Neuron (in vitro differentiated cells): ENCODE results near the gene SAMD4A.

Source experiments
- H2AFZ ChIP-seq: one replicate; pipeline ENCODE4 v1.6.1; 2013; ENCODE audit warnings: low read depth, mild to moderate bottlenecking, inconsistent platforms, low read length, moderate library complexity
- H3K27me3 ChIP-seq: one replicate; pipeline ENCODE4 v1.6.1; 2013; ENCODE audit warnings: low read length; ENCODE audit not compliant: insufficient read depth
- H3K36me3 ChIP-seq: one replicate; pipeline ENCODE4 v1.6.1; 2013; ENCODE audit warnings: low read length; ENCODE audit not compliant: insufficient read depth
- H3K4me1 ChIP-seq: one replicate; pipeline ENCODE4 v1.6.1; 2013; ENCODE audit warnings: low read length; ENCODE audit not compliant: insufficient read depth
- H3K4me3 ChIP-seq: 2 replicates; pipeline ENCODE4 v1.5.1; 2013; ENCODE audit warnings: mild to moderate bottlenecking, low read length, moderate library complexity
- H3K9me3 ChIP-seq: one replicate; pipeline ENCODE4 v1.6.1; 2013; ENCODE audit warnings: low read length

The SAMD4A gene

DNA sequence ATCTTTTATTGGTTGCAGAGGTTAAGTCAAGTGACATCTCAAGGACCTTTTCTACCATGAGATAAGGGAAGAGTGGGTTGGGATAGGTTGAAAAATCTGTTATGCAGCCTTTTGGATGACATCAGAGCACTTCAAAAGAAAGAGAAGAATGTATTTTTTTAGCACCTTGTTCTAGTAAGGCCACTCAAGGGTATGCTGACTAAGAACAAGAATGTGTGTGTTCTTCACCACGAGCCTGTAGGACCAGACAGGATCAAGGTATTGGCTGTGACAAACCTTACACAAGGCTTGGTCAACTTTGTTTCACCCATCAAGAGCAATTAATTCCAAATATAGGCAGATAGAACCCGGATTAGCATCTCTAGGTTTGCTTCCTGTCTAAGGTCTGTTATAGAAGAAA lies 142.5 kb downstream of the SAMD4A start:
- H3K36me3 ChIP-seq = no peaks in the 10 kb centered on the region
- no peaks in the 10 kb centered on the region for H3K27me3 ChIP-seq
- H2AFZ ChIP-seq = no peak overlapping the region
- H3K4me1 ChIP-seq = no peaks in the 10 kb centered on the region
- peaks cover 3% of the 10 kb centered on the region for H3K9me3 ChIP-seq
- H3K4me3 ChIP-seq = no peak overlapping the region

DNA sequence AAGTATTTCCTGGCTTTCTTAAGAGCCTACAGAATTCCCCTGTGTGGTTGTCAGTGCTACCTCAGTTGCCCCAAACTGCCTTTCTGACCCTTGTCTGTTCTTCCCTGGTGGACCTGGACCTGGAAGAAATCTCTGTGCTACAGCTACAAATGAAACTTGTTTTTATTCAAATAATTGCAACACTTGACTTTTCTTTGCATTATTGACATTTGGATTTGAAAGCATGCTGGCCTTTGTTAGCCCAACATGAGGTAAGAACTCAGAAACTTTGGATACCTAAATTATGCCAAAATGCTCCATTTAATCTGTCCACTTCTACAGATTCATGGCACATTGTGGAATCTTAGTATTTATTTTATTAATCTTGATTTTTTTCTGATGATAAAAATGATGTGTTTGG lies 142.9 kb downstream of the SAMD4A start:
- Histone ChIP-seq H3K4me1 (no peaks in the 10 kb centered on the region), H3K36me3 (no peaks in the 10 kb centered on the region), H2AFZ (no peak overlapping the region), H3K27me3 (no peaks in the 10 kb centered on the region), H3K4me3 (no peak overlapping the region), H3K9me3 (peaks cover 3% of the 10 kb centered on the region)

DNA sequence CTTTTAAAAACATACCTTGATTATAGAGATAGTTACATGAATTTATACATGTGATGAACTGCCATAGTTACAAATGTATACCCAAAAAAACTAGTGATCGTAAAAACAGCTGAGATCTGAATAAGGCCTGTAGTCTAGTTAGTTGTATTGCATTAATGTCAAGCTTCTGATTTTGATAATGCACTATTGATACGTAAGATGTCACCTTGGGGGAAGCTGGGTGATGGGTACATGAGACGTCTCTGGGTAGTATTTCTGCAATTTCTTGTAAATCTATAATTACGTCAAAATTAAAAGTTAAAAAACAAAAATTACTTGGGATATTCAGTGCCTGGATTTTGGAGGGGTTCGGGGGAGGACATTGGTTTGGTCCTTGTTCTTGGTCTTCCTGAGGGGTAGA lies 144.4 kb downstream of the SAMD4A start:
- Histone ChIP-seq H3K27me3 (no peaks in the 10 kb centered on the region), H3K4me1 (no peaks in the 10 kb centered on the region), H3K9me3 (peaks cover 3% of the 10 kb centered on the region), H3K4me3 (no peak overlapping the region), H3K36me3 (no peaks in the 10 kb centered on the region), H2AFZ (no peak overlapping the region)

DNA sequence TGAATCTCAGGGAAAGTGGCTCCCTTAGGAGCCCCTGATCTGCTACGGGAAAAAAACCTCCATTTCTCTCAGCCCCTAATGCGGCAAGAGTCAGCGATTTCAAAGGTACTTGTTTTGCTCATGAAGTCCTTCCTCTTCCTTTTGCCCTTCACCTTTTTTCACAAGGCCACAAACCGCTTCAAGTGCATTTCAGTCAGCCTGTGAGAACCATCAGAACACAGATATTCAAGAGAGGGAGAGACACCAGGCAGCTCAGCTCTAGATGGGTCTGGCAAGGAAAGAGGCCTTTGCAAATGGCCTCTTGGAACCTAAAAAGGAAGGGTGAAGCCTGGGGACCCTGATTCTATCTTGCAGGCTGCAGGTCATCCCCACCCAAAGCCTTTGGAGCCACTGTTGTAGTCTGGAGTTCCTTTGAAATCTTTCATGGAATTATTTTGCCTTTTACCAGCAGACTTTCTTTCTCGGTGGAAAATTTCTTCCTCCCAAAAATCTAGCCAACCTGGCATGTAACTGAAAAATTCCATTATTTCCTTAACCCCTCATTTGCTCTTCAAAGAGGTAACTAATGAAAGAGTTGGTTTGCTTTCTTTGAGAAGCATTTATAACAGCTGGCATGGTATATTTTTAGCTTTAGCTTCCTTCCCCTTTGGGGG lies 145.0 kb downstream of the SAMD4A start:
- Histone ChIP-seq H3K36me3 (no peaks in the 10 kb centered on the region), H3K4me3 (no peak overlapping the region), H3K27me3 (no peaks in the 10 kb centered on the region), H3K4me1 (no peaks in the 10 kb centered on the region), H3K9me3 (peaks cover 3% of the 10 kb centered on the region), H2AFZ (no peak overlapping the region)

DNA sequence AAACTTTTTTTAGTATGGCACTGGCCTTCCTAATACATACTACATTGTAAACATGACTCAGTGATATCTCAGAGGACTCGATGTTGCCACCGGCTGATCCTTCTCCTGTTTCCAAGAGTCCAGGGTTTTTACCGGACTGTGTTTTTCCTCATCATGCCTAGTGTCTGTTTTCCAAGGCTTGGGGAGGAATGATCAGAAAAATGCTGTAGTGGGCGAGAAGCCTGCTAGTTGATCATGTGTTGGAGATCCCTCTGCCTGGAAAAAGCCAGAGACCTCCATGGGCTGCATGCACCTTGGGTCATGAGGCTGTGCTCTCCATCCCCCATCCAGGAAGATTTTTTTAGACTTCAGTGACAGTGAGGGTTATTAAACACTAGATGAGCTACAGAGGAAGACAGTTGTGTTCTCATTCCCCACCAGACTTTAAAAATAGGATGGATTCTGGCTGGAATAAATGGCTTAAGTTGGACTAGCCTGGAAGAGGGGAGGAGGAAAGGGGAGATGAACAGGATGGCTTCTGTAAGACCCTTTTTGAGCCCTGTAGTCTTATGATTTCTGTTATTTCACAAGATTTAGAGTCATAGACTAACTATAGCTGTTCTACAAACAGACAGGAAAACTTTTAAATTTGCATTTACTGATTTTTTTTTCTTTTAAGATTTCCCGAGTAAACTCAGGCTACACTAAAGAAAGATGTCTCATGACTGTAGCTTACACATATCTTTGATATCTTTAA lies 145.7 kb downstream of the SAMD4A start:
- Histone ChIP-seq H3K4me1 (no peaks in the 10 kb centered on the region), H3K4me3 (no peak overlapping the region), H2AFZ (no peak overlapping the region), H3K27me3 (no peaks in the 10 kb centered on the region), H3K9me3 (peaks cover 3% of the 10 kb centered on the region), H3K36me3 (no peaks in the 10 kb centered on the region)

DNA sequence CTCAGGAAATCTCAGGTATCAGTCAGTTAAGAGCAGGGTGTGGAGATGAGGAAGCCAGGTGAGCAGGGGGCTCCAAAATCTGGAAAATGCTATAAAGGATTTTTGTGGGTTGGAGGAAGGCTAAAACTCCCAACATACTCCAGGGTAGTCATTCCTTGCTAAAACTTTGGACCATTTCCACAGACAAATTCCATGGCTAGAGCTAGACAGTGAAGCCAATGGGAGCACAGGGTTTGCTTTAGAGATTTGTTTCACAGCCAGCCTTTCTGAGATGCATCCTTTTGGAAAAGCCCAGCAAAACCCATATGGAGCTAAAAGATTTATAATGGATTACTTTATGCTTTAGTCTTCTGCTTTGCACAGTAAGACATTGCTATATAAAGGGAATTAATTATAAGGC lies 146.5 kb downstream of the SAMD4A start:
- Histone ChIP-seq H3K27me3 (no peaks in the 10 kb centered on the region), H3K36me3 (no peaks in the 10 kb centered on the region), H3K4me3 (no peak overlapping the region), H3K4me1 (peaks cover 4% of the 10 kb centered on the region), H3K9me3 (peaks cover 3% of the 10 kb centered on the region), H2AFZ (no peak overlapping the region)

DNA sequence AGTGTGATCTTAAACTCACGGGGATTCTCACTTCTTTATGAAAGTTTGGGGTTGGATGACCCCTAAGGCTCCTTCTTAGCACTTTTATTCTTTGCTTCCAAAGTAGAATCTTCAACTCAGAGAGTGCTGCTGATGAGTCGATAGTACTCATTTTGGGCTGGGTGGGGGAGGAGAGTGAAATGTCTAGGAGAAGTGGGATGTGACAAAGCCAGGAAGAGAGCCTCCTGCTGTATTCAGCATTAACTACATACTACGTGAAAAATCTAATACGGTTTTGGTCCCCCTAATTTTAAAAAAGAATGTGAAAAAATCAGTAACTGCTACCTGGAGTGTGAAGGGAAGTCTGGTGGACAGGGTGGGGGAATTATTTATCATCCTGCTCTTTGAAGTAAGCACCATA lies 148.3 kb downstream of the SAMD4A start:
- H3K27me3 ChIP-seq = no peaks in the 10 kb centered on the region
- no peak overlapping the region for H2AFZ ChIP-seq
- no peak overlapping the region for H3K4me3 ChIP-seq
- no peaks in the 10 kb centered on the region for H3K36me3 ChIP-seq
- H3K9me3 ChIP-seq = peaks cover 3% of the 10 kb centered on the region
- H3K4me1 ChIP-seq = peaks cover 4% of the 10 kb centered on the region

DNA sequence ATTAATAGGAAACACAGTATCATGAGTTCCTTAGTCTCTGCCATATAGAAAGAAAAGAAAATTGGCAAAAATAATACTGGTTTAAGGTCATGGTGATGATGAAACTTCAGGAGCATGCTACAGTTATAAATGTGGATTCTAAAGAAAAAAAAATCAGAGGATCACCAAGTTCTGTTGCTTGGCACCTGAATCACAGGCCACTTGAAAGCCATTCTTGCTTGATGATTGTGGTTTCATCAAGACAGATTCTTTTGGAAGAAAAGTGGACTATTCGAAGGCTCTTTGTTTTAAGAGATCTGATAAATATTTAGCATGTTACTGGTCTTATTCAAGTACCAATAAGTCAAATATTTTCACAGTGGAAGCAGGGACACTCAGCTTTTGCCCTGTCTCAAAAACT lies 148.9 kb downstream of the SAMD4A start:
- H3K4me3 ChIP-seq = no peak overlapping the region
- H2AFZ ChIP-seq = no peak overlapping the region
- no peaks in the 10 kb centered on the region for H3K9me3 ChIP-seq
- H3K27me3 ChIP-seq = no peaks in the 10 kb centered on the region
- no peaks in the 10 kb centered on the region for H3K36me3 ChIP-seq
- peaks cover 4% of the 10 kb centered on the region for H3K4me1 ChIP-seq

DNA sequence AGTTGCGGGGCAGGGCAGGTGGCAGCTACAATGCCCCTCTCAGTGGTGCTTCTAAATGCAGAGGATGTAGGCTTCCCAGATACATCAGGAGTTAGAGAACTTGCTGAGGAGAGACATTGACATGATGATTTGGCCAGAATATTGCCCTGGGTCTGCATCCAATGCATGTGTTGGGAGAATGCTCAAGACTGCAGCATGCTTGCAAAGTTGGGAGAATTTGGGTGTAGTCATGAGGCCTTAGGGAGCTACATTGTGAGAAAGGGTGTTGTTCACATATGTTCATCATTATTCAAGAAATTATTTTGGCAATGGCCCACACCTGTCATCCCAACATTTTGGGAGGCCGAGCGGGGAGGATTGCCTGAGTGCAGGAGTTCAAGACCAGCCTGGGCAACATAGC lies 149.9 kb downstream of the SAMD4A start:
- H2AFZ ChIP-seq = no peak overlapping the region
- no peaks in the 10 kb centered on the region for H3K9me3 ChIP-seq
- no peaks in the 10 kb centered on the region for H3K27me3 ChIP-seq
- H3K36me3 ChIP-seq = no peaks in the 10 kb centered on the region
- no peak overlapping the region for H3K4me3 ChIP-seq
- H3K4me1 ChIP-seq = peaks cover 4% of the 10 kb centered on the region

DNA sequence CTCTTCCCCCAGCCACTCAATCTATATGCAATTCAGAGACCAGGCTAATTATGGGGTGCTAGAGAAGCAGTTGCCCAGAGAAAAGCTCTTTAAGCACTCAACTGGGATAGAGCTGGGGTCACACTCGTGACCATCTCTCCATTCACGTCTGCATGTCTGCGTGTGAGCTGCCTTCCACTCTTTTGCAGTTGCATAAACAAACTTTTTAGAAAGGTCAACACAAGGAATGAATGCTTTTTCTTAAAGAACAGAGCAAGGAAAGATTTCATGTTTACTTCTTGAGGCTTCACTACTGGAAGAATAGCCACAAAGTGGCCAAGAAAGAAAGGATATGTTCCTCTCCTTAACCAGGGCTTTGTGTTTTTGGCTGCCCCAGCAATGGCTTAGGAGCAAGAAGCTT lies 151.1 kb downstream of the SAMD4A start:
- H3K27me3 ChIP-seq = no peaks in the 10 kb centered on the region
- H2AFZ ChIP-seq = no peak overlapping the region
- no peaks in the 10 kb centered on the region for H3K9me3 ChIP-seq
- peaks cover 4% of the 10 kb centered on the region for H3K4me1 ChIP-seq
- no peak overlapping the region for H3K4me3 ChIP-seq
- H3K36me3 ChIP-seq = no peaks in the 10 kb centered on the region

DNA sequence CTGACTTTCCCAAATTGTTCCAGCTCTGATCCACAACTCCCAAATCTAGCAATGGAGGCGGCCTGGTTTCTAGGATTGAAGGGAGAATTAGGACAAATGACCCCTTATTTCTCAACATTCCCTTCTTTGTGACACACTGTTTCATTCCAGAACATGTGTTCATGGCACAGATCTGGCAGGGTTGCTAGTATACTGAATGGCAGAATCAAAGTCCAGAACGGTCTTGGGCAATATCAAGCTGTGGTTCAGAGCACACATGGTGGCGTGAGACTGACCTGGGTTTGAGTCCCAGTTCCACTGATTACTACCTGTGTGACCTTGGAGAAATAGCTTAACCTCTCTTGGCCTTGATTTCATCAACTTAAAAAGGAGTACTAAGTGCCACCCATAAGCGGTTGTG lies 152.5 kb downstream of the SAMD4A start:
- Histone ChIP-seq H2AFZ (no peak overlapping the region), H3K4me1 (peaks cover 4% of the 10 kb centered on the region), H3K4me3 (no peak overlapping the region), H3K36me3 (no peaks in the 10 kb centered on the region), H3K9me3 (no peaks in the 10 kb centered on the region), H3K27me3 (no peaks in the 10 kb centered on the region)

DNA sequence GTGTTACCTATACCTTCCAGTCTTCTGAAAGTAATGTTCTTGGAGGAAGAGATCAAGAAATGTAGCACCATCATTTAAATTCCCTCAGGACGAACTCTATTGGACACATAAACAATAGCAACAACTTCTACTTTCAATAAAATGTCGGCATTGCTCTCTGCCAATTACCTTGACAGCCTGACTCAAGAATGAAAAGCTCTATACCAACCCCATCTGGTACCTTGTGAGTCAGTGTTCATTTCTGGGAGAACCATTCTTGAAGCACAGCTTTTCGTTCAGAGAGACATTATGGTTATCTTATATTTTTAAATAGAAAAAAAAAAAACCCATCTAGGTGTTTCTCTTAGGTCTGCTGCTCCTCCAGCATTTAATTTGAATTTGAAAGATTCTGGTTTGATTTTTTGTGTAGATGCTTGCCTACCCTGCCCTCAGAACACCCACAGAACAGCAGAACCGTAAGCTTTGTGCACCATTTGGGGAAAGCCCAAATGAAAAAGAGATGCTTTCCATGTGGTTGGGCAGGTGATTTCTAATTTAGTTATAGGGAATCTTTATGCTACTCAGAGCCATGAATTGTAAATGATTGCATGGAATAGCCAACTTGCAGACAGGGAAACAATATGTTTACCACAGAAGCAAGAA lies 156.0 kb downstream of the SAMD4A start:
- H3K27me3 ChIP-seq = no peaks in the 10 kb centered on the region
- no peaks in the 10 kb centered on the region for H3K36me3 ChIP-seq
- H3K4me3 ChIP-seq = no peak overlapping the region
- no peaks in the 10 kb centered on the region for H3K9me3 ChIP-seq
- peaks cover 12% of the 10 kb centered on the region for H3K4me1 ChIP-seq
- H2AFZ ChIP-seq = no peak overlapping the region

DNA sequence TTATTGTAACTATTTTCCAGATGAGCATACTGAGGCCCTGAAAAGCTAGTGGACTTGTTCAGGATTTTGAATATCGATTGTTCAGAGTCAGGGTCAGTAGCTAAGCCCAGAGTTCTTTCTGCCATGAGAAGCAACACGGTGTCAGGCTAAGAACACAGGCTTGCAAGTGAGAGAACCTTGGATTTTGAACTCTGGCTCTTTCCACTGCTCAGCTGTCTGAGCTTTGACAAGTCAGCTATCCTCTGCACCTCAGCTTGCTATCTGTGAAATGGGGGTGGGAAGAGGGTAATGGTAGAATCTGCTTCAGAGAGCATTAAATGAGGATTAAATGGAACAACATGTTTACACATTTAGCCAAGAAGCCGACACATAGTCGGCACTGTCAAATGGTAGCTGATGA lies 157.2 kb downstream of the SAMD4A start:
- Histone ChIP-seq H3K4me1 (peaks cover 9% of the 10 kb centered on the region), H3K27me3 (no peaks in the 10 kb centered on the region), H2AFZ (no peak overlapping the region), H3K9me3 (no peaks in the 10 kb centered on the region), H3K4me3 (no peak overlapping the region), H3K36me3 (no peaks in the 10 kb centered on the region)
